ENCODE data around the gene ARMC9.

DNA sequence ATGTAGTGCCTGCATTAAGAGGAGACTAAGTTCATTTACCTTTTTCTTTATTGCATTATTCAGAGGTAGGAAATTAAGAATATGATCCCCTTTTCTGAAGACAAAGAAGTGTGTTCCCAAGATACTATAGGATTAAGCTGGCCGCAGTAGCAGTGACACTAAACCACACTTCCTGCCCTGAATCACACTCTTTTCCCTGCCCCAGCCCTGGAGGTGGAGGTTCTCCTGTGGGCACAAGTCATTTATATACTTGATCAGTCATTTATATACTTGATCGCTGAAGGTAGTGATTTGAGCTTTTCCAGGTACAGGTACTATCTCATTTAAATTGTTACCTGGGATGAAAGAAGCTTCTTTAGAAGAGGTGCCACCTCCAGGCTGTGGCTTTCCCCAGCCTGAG is 78.6 kb downstream of the ARMC9 start:
- TF ChIP-seq POLR2A (IDR thresholded peaks at IDR 0.05; ENCODE audit: low read depth, low read length) (no peak), MYC (IDR thresholded peaks at IDR 0.05; ENCODE audit: low read depth, low read length) (no peak), CTCF (IDR thresholded peaks at IDR 0.05; ENCODE audit: extremely low read depth in 1 of 2, insufficient read depth in 1 of 2, low read depth in 1 of 2, low read length in 2 of 2) (no peak), POLR2AphosphoS5 (IDR thresholded peaks at IDR 0.05; ENCODE audit: insufficient read depth, low read depth, low read length) (no peak), EZH2 (IDR thresholded peaks at IDR 0.05; ENCODE audit: borderline replicate concordance, low read depth, low read length, severe bottlenecking) (no peak), JUN (IDR thresholded peaks at IDR 0.05; ENCODE audit: borderline replicate concordance, insufficient read depth, insufficient read length, low read depth) (no peak), FOS (IDR thresholded peaks at IDR 0.05; ENCODE audit: borderline replicate concordance, insufficient read depth, low read length) (no peak), GATA2 (IDR thresholded peaks at IDR 0.05; ENCODE audit: insufficient read depth, insufficient read length, low read depth, low read length) (no peak)
- TF ChIP-seq, protein P1, sequence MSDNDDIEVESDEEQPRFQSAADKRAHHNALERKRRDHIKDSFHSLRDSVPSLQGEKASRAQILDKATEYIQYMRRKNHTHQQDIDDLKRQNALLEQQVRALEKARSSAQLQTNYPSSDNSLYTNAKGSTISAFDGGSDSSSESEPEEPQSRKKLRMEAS (IDR thresholded peaks at IDR 0.05; ENCODE audit: insufficient read depth, insufficient read length), result no peak

Measured in endothelial cell of umbilical vein (primary cell).